OCI-LY7 (cell line): ENCODE results near the gene LRPAP1.

Experiments used
- CTCF ChIP-seq: fragments of 200-600 bp; sonication (generic); conservative IDR thresholded peaks from 2 replicates; pipeline ENCODE4 v1.5.1; 2014; ENCODE audit warnings: mild to moderate bottlenecking, antibody characterized with exemption, low read length, moderate library complexity, mixed read lengths
- EZH2phosphoT487 ChIP-seq: fragments of 200-600 bp; sonication (generic); IDR thresholded peaks from 2 replicates; pipeline ENCODE4 v1.6.1; 2018; ENCODE audit warnings: low read depth, borderline replicate concordance, mild to moderate bottlenecking, mixed run types, antibody characterized with exemption, low read length, moderate library complexity, mixed read lengths

- TF ChIP-seq EZH2phosphoT487 = no peak
- no peak for TF ChIP-seq CTCF
These were observed 40.4 kb downstream of the LRPAP1 start for GRCh38 chr4:3491681-3492405.
